HepG2 (cell line): ENCODE data around the gene CPT1A. TPM values are rescaled to one million over a fixed set of nuclear protein-coding genes. Genes with fewer than 3 reads are reported as not detected.
A peak's percentile ranks its signal among the peaks of the same experiment; 100 is the strongest.

ENCODE experiments used
- BHLHE40 ChIP-seq: IDR thresholded peaks from 2 replicates; pipeline ENCODE4 v1.6.1; 2011; ENCODE audit warnings: low read length, improper control_type of control experiment
- BRD4 ChIP-seq: sonication (generic); formaldehyde crosslinking; IDR thresholded peaks from 2 replicates; pipeline ENCODE4 v1.4.0; 2020; ENCODE audit warnings: missing genetic modification reagents
- CENPT ChIP-seq: sonication (generic); formaldehyde crosslinking; IDR thresholded peaks from 2 replicates; pipeline ENCODE4 v1.8.0; 2022; ENCODE audit warnings: low read depth, mild to moderate bottlenecking, moderate library complexity, missing genetic modification reagents
- ETV5 ChIP-seq: IDR thresholded peaks from 2 replicates; pipeline ENCODE4 v1.6.1; 2018; ENCODE audit warnings: missing biosample characterization, missing genetic modification reagents, inconsistent platforms, borderline replicate concordance
- GABPB1 ChIP-seq: IDR thresholded peaks from 2 replicates; pipeline ENCODE4 v1.6.1; 2016; ENCODE audit warnings: mild to moderate bottlenecking, missing genetic modification reagents, moderate library complexity, missing compliant biosample characterization
- PHF8 ChIP-seq: sonication (generic); formaldehyde crosslinking; IDR thresholded peaks from 2 replicates; pipeline ENCODE4 v1.5.0; 2020; ENCODE audit warnings: missing genetic modification reagents
- PITX1 ChIP-seq: sonication (generic); formaldehyde crosslinking; IDR thresholded peaks from 2 replicates; pipeline ENCODE4 v1.5.1; 2020; ENCODE audit warnings: mild to moderate bottlenecking, missing genetic modification reagents
- RARA ChIP-seq: IDR thresholded peaks from 2 replicates; pipeline ENCODE4 v1.6.1; 2016; ENCODE audit warnings: missing genetic modification reagents, missing compliant biosample characterization
- RCOR2 ChIP-seq: IDR thresholded peaks from 2 replicates; pipeline ENCODE4 v1.6.1; 2016; ENCODE audit warnings: missing biosample characterization, missing genetic modification reagents
- SAP130 ChIP-seq: IDR thresholded peaks from 2 replicates; pipeline ENCODE4 v1.6.1; 2016; ENCODE audit warnings: low read depth
- SKI ChIP-seq: fragments of 450-650 bp; IDR thresholded peaks from one replicate; pipeline ENCODE4 v1.6.1; 2018; ENCODE audit warnings: mild to moderate bottlenecking; ENCODE audit not compliant: partially characterized antibody
- STAG1 ChIP-seq: sonication (generic); formaldehyde crosslinking; IDR thresholded peaks from 2 replicates; pipeline ENCODE4 v1.4.0; 2020; ENCODE audit warnings: missing genetic modification reagents
- TAF15 ChIP-seq: fragments of 200-400 bp; formaldehyde crosslinking; IDR thresholded peaks from one replicate; pipeline ENCODE4 v1.6.1; 2018; ENCODE audit warnings: mild to moderate bottlenecking, low read depth, low read length; ENCODE audit not compliant: poor library complexity, severe bottlenecking
- TOE1 ChIP-seq: sonication (generic); formaldehyde crosslinking; IDR thresholded peaks from 2 replicates; pipeline ENCODE4 v1.4.0; 2020; ENCODE audit warnings: mild to moderate bottlenecking, missing genetic modification reagents
- ZFY ChIP-seq: sonication (generic); formaldehyde crosslinking; IDR thresholded peaks from 2 replicates; pipeline ENCODE4 v1.4.0; 2020; ENCODE audit warnings: missing genetic modification reagents
- ZMYM4 ChIP-seq: sonication (generic); formaldehyde crosslinking; IDR thresholded peaks from 2 replicates; pipeline ENCODE4 v1.8.1; 2023; ENCODE audit warnings: mild to moderate bottlenecking, missing genetic modification reagents
- ZNF17 ChIP-seq: sonication (generic); formaldehyde crosslinking; IDR thresholded peaks from 2 replicates; pipeline ENCODE4 v1.5.0; 2020; ENCODE audit warnings: mild to moderate bottlenecking, missing genetic modification reagents
- ZNF333 ChIP-seq: sonication (generic); formaldehyde crosslinking; IDR thresholded peaks from 2 replicates; pipeline ENCODE4 v1.4.0; 2020; ENCODE audit warnings: mild to moderate bottlenecking, missing genetic modification reagents, borderline replicate concordance
- ZNF670 ChIP-seq: sonication (generic); formaldehyde crosslinking; IDR thresholded peaks from 2 replicates; pipeline ENCODE4 v1.8.0; 2022; ENCODE audit warnings: mild to moderate bottlenecking, missing genetic modification reagents, borderline replicate concordance
- polyA plus RNA-seq, 8 experiments: library from polyadenylated mRNA; depleted of rRNA in 3 of 8; stranded (reverse) in 7 of 8; unstranded in 1 of 8; fragments of >200 nt; fragmentation: Illumina TruSeq in 4 of 8; extraction: Trizol in 4 of 8; gene quantifications; 2 replicates each; pipeline versions ENCODE4 v1.2.1 to v1.2.3, GENCODE V29; 2011 to 2016; ENCODE audit warnings: low read depth in 4 of 8, missing spikeins in 1 of 8, mixed read lengths in 1 of 8; ENCODE audit not compliant: insufficient read depth in 1 of 8
- total RNA-seq, 5 experiments: library from RNA; depleted of rRNA; stranded (reverse); fragments of >200 nt; fragmentation: Illumina TruSeq; extraction: Trizol; gene quantifications; 2 replicates each; pipeline ENCODE4 v1.2.3, GENCODE V29; 2016; ENCODE audit warnings: low read depth in 1 of 5
- TF ChIP-seq, protein P1 (sequence below): sonication (generic); formaldehyde crosslinking; IDR thresholded peaks from 2 replicates; pipeline ENCODE4 v1.5.0; 2020; ENCODE audit warnings: mild to moderate bottlenecking, missing genetic modification reagents, borderline replicate concordance
- TF ChIP-seq, protein P2 (sequence below): IDR thresholded peaks from 2 replicates; pipeline ENCODE4 v1.6.1; 2012; ENCODE audit warnings: inconsistent platforms
- TF ChIP-seq, protein P3 (sequence below): sonication (generic); formaldehyde crosslinking; IDR thresholded peaks from 2 replicates; pipeline ENCODE4 v1.8.1; 2023; ENCODE audit warnings: mild to moderate bottlenecking, moderate library complexity, missing genetic modification reagents
- TF ChIP-seq, protein P4 (sequence below): sonication (generic); formaldehyde crosslinking; conservative IDR thresholded peaks from 2 replicates; pipeline ENCODE4 v1.4.0; 2020; ENCODE audit warnings: missing genetic modification reagents

The CPT1A gene
- total and polyA plus RNA-seq, 2 of the 13 experiments (the other 11 are each of a cell fraction or from before 2014, with no cell fraction given): 7.0 to 7.1 TPM

DNA sequence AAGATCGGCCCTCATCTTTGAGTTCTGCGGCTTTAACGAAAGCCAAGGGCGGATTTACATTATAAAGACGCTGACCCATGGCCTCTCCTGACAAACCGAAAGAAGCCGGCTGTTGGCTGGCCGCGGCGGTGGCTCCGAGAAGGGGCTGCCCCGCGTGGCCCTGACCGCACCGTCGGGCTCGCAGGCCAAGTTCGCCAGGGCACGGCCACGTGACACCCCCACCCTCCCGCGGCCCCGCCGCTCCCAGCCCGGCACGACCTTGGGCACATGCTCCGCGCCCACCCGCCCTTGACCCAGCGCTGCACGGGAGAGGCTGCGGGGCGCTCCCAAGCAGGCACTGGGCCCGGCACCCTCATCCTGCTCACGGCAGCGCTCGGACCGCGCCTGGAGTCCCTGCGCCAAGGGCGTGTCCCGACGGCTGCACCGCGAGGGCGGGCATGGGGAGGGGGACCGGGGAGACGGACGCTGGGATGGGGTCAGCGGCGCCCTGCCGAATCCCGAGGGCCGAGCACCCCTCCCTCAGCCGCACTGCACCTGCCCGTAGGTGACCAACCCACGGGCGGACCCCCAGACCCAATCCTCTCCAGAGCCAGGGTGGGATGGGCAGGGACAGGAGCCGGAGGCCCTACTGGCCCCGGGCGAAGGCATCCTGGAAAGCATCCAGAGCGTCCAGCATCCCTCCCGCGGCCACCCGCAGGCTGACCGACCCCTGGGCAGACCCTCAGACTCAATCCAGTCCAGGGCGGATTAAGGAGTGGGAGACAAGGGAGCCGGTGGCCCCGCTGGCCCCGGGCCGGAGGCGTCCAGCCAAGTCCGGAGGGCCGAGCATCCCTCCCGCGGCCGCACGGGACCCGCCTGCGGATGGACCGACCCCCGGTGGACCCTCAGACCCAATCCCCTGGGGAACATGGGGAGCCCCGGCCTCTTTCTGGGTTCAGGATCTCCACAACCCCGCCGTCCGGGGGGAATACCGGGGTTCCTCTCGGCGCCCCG, 759 bp downstream of the CPT1A start (continued):
- TF ChIP-seq RARA (CRISPR knock-in tag) (peak; percentile 97), PITX1 (CRISPR knock-in tag) (no peak), ETV5 (no peak), RCOR2 (CRISPR knock-in tag) (no peak), BHLHE40 (peak; percentile 72), STAG1 (CRISPR knock-in tag) (no peak), SKI (peak; percentile 86), ZNF670 (CRISPR knock-in tag) (no peak), CENPT (CRISPR knock-in tag) (no peak), SAP130 (CRISPR knock-in tag) (peak; percentile 40; the same call in 1 of the 2 replicates), ZFY (CRISPR knock-in tag) (peak; percentile 8; the same call in 1 of the 2 replicates), PHF8 (CRISPR knock-in tag) (peak; percentile 43; the same call in 1 of the 2 replicates), ZMYM4 (0 out of 2 replicates have a peak, but pooled peaks have one; percentile 34), TOE1 (CRISPR knock-in tag) (no peak), TAF15 (peak; percentile 38), GABPB1 (CRISPR knock-in tag) (peak; percentile 64; the same call in 1 of the 2 replicates), BRD4 (CRISPR knock-in tag) (no peak), ZNF17 (no peak), ZNF333 (CRISPR knock-in tag) (peak; percentile 66; the same call in 1 of the 2 replicates)
- TF ChIP-seq, protein P1, sequence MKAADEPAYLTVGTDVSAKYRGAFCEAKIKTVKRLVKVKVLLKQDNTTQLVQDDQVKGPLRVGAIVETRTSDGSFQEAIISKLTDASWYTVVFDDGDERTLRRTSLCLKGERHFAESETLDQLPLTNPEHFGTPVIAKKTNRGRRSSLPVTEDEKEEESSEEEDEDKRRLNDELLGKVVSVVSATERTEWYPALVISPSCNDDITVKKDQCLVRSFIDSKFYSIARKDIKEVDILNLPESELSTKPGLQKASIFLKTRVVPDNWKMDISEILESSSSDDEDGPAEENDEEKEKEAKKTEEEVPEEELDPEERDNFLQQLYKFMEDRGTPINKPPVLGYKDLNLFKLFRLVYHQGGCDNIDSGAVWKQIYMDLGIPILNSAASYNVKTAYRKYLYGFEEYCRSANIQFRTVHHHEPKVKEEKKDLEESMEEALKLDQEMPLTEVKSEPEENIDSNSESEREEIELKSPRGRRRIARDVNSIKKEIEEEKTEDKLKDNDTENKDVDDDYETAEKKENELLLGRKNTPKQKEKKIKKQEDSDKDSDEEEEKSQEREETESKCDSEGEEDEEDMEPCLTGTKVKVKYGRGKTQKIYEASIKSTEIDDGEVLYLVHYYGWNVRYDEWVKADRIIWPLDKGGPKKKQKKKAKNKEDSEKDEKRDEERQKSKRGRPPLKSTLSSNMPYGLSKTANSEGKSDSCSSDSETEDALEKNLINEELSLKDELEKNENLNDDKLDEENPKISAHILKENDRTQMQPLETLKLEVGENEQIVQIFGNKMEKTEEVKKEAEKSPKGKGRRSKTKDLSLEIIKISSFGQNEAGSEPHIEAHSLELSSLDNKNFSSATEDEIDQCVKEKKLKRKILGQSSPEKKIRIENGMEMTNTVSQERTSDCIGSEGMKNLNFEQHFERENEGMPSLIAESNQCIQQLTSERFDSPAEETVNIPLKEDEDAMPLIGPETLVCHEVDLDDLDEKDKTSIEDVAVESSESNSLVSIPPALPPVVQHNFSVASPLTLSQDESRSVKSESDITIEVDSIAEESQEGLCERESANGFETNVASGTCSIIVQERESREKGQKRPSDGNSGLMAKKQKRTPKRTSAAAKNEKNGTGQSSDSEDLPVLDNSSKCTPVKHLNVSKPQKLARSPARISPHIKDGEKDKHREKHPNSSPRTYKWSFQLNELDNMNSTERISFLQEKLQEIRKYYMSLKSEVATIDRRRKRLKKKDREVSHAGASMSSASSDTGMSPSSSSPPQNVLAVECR (CRISPR knock-in tag): peak; percentile 61; the same call in 1 of the 2 replicates
- TF ChIP-seq, protein P2, sequence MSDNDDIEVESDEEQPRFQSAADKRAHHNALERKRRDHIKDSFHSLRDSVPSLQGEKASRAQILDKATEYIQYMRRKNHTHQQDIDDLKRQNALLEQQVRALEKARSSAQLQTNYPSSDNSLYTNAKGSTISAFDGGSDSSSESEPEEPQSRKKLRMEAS: peak; percentile 81
- TF ChIP-seq, protein P3, sequence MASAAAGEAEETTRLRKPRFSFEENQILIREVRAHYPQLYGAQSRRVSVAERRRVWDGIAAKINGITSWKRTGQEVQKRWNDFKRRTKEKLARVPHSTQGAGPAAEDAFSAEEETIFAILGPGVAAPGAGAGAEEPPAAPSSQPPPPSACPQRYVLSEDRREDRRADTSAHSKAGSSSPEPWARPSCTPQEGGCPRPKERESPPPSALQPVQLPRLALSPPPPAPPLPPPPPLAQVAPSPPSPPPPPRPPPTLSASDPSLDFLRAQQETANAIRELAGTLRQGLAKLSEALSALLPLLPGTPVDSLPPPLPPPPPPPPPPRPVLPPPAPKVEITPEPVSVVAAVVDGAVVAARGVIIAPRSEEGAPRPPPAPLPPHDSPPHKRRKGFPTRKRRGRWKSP (CRISPR knock-in tag): peak; percentile 63; the same call in 1 of the 2 replicates
- TF ChIP-seq, protein P4, sequence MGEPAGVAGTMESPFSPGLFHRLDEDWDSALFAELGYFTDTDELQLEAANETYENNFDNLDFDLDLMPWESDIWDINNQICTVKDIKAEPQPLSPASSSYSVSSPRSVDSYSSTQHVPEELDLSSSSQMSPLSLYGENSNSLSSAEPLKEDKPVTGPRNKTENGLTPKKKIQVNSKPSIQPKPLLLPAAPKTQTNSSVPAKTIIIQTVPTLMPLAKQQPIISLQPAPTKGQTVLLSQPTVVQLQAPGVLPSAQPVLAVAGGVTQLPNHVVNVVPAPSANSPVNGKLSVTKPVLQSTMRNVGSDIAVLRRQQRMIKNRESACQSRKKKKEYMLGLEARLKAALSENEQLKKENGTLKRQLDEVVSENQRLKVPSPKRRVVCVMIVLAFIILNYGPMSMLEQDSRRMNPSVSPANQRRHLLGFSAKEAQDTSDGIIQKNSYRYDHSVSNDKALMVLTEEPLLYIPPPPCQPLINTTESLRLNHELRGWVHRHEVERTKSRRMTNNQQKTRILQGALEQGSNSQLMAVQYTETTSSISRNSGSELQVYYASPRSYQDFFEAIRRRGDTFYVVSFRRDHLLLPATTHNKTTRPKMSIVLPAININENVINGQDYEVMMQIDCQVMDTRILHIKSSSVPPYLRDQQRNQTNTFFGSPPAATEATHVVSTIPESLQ (CRISPR knock-in tag): no peak
